ENCODE results near the gene SSR3.
"Not testable (repeated sequence)": the region's sequence is repeated elsewhere in the genome, so short reads cannot be mapped to it uniquely, and the experiment has no call there.

The SSR3 gene

DNA sequence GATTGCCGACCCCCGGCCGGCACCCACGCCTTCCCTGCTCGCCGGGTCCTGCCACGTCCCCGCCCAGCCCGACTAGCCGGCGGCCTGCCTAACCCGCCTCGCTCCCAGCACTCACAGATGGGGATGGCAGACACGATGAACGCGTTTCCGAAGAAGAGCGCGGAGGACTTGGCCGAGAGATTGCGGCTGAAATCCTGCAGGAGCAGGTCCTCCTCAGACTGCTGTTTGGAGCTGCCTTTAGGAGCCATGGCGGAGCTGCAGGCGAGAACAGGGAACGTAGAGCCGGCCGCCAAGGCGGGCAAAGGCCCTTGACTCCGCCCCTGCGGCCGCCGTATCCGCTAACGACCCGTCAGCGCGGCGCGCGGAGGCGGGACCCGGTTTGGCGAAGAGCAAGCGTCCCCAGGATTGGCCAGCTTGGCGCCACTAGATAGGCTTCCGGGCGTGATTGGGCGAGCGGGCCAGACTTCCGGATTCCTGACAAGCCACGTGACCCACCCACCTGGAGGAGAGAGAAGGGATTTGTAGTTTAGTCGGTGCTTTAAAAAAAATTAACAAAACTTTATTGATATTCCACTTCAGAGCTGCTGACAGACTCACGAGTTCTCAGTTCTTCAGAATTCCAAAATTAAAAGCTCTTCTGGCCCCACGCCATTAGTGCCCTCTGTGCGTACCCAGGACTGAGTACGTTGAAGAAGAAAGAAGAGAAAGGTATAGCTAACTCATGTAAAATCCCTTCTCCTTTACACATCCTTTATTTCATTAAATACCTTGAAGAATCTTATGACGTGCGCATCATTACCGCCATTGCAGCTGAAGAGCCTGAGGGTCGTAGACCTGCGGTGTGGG lies at the start of gene SSR3:
Gene SSR3, minus strand, starts transcription at position 276 of the 846 bp plus-strand sequence. Its CDS starts 28 bp downstream, at position 248.
- peak; percentile 85 for DNase-seq

DNA sequence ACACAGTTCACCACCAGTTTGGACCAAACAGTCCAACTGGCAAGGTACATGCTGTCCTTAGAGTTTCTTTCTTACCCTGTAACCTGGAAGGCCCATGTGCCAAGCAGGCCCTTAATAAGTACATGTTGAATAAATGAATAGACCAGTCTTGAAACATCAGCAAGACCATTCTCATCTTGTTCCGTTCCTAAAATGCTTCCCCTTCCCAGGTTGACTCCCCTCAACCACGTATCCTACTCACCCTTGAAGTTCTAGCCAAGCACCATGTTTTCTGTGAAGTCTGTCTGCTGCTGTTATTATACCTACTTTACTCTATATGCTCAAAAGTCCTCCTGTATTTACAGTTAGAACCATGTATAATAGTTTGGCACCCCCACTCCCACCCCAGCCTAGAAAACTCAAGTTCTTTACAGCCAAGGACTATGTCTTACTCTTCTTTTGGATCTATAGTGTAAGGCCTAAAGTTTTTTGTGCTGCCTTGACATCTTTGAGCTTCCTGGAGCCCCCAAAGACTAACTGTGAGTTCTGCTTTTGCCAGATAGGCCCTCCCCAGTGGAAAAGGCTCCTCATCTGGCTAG lies 49.2 kb upstream of the SSR3 start:
- DNase-seq = no peak

DNA sequence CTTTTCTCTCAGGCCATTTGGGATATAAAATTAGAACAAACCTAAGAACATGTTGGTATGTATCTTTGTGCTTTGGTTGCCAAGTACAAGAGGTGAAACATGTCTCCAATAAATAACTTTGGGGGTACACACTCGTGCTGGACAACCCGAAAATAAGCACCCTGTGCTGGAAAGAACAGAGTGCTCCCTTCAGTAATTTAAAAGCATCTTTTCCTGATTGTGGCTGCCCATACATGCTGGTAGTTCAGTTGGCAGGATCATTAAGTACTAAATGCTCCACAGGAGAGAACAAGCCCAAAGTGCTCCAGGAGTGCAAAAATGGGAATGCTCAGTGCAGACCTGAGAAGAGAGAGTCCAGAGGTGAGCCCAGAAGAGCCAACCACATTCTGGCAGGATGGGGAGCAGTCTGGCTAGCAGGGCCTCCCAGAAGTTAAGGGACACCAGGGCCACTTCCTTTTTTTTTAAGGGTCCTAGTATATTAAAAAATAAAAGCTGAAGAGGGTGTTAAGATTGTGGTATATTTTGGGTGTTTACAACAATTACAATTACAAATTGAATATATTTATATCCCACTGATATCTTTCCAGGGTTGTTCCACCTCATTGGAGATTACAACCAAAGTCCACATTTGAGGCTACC lies 48.6 kb upstream of the SSR3 start:
- no peak for DNase-seq

DNA sequence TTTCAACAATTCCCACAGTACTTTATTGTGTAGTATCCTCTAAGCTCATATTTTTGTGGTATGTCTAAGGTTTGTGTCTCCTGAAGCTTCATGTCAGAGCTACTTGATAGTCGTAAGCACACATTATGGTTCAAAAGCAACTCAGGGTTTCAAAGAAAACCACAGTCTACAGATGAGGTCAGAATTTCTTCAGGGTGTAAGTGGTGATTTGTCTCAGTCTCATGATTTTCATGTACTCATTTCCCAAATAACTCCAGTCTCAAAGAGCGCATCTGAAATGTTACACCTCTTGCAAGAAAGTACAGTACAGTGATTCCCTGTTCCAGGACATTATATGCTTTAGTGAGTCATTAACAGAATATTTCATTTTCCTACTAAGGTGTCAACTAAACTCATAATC lies 47.5 kb upstream of the SSR3 start:
- DNase-seq = no peak

DNA sequence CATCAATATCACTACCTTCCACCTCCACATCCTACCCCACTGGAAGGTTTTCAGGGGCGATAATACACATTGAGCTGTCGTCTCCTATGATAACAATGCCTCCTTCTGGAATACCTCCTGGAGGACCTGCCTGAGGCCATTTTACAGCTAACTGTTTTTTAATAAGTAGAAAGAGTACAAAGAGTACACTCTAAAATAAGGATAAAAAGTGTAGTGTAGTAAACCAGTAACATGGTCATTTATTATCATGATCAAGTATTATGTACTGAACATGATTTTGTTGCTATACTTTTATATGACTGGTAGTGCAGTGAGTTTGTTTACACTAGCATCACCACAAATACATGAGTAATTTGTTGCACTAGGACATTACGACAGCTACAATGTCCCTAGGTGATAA lies 46.6 kb upstream of the SSR3 start:
- no peak for DNase-seq

DNA sequence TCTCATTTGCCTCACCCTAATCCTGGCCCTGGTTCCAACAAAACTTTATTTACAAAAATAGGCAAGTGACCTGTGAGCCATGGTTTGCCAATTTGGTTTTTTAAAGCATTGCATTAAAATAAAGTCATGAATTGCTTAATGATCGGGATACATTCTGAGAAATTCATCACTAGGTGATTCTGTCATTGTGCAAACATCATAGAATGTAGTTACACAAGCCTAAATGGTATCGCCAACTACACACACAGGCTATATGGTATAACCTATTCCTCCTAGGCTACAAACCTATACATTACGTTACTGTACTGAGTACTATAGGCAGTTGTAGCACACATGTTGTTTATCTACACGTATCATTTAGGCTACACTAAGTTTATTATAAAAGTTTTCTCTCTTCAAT lies 45.9 kb upstream of the SSR3 start:
- no peak for DNase-seq

DNA sequence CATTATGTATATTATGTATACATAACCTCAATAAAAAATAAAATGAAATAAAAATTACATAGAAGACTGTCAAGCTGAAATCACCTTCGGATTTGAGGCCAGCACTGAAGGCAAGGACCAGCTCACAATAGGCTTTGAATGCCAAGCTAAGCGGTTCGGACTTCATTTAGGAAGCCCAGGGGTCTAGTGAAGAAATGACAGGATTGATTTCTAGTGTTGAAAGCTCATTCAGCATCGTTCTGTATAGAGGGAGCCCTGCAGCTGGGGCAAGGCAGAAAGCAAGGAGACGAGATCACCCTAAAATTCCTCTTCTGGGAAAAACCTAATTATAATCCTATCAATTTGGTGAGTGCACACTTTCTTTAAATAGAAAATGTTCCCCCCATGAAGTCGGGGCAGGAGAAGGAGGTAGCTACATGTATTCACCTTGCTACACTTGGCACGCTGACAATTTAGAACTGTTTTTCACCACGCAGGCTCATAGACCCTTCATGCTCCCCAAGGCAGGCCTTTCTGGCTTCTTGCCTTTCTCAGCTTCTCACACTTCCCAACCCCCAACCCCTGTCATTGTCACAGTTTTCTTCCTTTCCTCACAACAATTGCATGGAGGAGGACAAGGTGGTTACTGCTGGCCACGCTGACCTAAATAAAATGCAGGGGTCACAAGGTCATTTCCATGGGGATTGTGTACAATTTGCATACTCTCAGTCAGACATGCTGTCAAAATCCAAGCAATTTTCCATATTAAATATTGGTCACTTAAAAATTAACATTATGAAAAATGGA lies 44.4 kb upstream of the SSR3 start:
- DNase-seq = no peak

DNA sequence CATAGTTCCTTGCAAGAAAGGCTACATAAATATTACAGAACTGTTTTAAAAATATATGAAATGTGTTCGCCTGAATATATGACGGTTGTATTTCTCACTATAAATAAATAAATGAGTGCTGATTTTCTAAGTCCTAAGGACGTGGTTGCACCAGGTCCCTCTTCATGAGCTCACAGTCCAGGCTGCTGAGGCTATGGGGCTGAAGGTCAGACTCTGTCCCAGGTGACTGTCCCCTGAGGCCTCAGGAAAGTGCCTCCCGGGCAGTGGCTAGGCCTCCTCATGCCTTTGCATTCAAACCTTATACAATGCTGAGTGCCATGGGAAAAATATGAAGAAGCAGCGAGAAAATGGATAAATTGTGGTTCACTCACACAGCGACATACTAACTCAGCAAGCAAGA lies 43.5 kb upstream of the SSR3 start:
- DNase-seq = no peak

DNA sequence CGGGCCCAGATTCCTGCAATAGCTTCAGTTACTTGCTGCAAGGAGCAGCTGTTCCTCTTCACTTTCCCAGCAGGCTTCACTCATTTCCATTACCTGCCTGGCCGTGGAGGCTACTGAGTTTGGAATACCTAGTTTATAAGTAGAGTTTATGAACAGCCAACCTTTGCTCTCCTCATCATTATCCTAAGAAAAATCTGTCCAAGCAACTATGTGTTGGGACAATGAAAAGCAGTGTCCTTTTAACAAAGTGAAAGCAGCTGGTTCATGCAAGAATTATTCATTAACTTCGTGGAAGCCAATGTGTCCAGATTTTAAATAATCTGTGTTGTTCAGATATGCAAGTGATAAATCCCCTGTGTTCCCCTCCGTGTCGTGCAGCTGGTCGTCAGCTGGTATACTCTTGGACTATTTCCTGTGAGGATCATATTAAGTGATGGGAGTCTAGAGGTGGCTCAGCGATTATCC lies 39.3 kb upstream of the SSR3 start:
- no peak for DNase-seq

DNA sequence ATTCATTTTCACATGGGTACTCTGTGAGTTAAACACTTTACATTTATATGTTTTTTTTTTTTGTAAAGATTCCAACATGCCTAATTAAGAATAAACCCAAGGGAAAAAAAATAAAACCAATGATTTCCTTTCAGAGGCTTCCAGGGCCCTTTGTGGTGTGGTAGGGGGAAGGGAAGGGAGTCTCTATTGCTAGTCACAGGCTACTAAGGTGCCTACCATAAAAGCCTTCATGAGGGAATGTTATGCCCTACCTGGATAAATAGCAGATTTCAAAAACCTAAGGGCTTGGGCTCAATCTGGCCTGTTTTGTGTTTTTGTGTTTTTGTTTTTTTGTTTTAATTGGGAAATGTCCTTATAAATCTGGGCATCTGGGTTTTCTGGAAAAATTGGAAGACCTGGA lies 38.9 kb upstream of the SSR3 start:
- DNase-seq = no peak

DNA sequence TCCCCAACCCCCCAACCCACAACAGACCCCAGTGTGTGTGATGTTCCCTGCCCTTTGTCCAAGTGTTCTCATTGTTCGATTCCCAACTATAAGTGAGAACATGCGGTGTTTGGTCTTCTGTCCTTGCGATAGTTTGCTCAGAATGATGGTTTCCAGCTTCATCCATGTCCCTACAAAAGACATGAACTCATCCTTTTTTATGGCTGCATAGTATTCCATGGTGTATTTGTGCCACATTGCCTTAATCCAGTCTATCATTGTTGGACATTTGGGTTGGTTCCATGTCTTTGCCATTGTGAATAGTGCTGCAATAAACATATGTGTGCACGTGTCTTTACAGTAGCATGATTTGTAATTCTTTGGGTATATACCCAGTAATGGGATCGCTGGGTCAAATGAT lies 34.9 kb upstream of the SSR3 start:
- not testable (repeated sequence) for DNase-seq

DNA sequence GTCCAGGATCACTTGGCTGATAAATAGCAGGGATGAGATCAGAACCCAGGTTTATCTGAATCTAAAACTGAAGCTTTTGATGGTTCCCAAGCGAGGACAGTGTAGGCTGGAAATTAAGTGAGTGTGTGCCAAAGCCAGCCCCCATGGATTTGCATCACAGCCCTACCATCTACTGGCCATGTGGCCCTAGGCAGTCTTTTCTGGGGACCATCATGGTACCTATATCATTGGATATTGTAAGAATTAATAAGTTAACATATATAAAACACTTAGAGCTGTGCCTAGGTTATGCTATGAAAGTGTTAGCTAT lies 32.8 kb upstream of the SSR3 start:
- no peak for DNase-seq

DNA sequence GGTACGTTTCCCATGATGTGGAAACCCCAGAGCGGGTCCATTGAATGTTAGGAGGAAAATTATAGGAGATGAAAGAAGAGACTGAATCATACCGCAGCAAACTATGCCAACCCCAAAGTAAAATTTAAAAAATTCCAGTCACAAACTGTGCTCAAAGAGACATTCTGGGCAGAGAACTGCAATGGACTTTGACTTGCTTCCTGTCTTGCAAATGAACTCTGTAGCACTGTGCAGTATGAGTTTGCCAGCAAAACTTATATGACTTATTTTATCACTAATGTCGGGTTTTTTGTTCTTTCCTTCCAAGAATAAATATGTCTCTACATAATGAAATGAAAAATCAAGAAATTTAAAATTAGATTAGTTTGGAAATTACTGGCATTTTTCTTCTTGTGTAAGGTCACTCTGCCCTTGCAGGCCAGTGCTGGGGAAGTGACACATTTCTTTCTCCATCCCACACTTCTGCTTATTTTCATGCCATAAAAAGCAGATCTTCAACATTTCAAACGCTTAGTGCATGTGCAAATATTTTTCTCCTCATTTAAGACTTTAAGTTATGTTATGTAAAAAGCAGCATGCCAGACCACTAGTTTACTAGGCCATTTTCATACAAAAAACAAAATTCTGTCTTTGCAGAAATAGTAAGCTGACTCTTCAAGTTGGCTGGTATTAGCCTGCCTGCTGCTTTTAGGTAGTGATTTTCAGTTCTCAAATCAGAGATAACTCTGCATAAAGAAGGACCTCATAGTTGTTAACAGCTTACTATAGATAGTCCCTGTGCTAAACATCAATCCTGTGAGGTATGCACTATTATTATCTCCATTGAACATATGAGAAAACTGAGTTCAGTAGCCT lies 32.2 kb upstream of the SSR3 start:
- DNase-seq = no peak

DNA sequence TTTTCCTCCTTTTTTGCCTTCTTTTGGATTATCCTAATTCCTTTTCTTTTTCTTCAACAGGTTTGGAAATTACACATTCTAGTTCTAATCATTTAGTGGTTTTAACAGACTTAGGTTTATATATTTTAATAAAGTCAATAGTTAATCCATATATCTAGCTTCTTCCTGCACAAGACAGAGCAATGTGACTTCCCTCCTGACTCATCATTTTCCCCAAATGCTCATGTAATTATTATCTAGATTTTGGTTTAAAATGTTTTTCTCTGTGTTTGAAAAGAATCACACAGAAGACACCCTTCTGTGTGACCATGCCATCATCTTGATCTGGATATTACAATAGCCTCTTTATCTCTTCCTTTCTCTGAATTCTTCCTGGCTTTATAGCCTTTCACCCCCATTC lies 28.6 kb upstream of the SSR3 start:
- DNase-seq = no peak

DNA sequence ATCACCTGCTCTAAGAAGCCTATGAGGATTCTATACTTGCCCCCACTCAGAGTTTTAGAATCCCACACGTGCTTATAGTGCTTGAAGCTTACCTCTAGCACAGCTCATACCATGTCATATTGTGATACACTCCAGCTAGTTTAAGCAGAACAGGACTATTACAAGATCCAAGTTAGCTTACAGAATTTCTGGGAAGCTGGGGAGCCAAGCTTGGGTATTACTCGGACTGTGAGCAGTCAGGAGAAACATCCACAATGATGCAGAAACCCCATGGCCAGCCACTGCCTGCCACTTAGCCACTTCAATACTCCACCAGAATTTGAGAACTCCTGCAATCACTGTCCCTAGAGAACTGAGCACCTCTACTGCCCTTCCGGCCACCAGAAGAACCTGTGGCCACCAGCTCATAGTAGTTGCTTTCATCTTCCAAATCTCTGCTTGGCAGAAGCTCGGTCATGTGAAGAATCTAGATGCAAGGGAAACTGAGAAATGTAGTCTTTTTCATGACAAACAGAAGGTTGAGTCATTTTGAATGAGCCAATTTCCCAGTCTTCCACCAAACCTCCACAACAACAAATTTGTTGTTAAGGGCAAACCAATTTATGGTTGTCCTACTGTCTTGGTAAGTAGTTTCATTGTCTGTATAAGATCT lies 27.7 kb upstream of the SSR3 start:
- no peak for DNase-seq

DNA sequence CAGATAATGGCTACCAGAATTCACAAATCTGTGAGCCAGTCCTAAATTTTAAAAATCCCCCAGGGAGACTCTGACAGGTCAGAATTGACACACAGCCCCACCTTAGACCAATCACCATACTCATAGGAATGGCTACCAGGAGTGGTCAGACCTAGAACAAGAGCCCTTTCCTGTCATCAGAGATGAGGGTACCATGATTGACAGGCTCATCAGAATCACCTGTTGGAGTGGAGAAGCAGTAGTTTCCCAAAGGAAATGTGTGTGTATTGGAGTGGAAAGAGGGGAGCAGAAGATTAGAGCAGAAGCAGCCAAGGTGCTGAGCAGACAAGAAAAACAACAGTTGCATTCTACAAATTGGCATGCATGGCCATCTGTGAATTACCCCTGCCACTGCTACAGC lies 27.0 kb upstream of the SSR3 start:
- DNase-seq = no peak

DNA sequence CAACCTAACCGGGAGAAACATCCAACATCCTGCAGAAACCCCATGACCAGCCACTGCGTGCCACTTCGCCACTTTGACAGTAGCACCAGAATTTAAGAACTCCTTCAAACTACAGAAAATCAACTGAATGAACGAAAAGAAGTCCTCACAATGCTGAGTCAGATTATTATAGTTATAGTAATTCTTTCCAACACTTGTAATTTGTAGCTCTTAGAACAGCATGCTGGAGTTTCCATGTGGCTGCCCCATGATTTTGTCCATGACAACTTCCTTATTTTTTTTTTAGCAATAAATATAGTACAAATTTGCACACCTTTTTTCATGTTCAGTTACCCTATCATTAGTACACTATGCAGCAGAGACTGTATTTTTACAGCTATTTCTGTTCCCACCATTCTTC lies 26.1 kb upstream of the SSR3 start:
- no peak for DNase-seq

DNA sequence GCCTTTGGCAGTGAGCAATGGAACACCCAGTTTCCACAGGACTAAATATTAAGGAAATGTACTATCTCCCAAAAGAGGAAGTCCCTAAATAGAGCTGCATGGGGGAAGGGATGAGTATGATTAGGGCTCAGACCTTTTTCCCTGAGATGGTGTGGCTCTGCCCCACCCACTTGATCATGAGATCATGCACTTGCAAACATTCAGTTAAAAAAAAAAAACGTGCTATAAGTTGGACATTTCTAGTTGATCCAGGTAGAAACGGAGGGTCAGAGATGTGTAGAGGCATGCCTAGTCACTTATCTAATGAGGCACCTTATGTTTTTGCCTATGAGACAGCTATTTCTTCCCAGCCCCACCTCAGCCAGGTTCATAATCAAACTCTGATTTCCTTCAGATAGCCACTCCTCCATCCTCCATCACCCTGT lies 24.5 kb upstream of the SSR3 start:
- DNase-seq = no peak

DNA sequence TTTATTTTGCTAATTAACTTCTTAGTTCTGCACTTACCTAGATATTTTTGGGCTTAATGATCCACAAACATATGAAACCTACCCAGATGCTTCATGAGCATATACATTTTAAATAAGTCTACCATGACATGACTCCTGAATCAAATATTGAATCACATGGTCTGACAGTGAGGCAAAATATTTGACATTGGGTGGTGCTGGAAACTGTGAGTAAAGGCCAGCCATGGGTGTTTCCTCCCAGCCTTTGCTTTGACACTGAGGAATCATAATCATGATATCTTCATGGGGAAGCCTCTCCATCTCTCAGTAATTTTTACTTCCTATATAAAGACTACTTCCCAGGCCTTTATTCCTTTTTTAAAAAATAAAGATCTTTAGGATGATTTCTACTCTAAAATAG lies 22.8 kb upstream of the SSR3 start:
- no peak for DNase-seq

DNA sequence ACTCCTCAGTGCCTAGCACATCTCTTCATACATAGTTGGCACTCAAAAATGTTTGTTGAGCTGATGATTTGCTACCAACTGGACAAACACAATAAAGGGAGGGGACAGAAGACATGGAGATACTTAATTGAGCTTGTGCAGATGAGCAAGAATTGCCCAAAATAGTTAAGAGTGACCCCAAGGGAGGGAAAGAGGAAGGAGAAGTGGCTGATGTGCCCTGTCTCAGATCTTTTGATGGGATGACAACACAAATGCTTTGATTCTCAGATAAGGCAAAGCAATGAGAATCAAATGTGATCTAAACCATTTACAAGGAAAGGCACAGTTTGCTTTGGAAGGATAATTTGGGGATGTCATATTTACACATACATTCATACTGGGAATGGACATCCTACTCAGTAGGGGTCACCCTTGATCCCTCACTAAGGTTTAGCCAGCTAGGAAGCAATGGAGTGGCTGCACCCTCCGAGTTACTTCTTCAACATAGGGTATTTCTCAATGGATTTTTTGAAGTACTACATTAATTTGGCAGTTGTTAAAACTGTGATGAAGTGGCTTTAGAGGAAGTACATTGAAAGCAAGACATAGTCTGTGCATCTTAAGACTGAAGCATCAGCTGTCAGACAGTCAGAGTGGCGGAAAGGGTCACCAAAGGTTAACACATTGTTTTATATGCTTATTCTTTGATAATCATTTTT lies 21.9 kb upstream of the SSR3 start:
- no peak for DNase-seq

DNA sequence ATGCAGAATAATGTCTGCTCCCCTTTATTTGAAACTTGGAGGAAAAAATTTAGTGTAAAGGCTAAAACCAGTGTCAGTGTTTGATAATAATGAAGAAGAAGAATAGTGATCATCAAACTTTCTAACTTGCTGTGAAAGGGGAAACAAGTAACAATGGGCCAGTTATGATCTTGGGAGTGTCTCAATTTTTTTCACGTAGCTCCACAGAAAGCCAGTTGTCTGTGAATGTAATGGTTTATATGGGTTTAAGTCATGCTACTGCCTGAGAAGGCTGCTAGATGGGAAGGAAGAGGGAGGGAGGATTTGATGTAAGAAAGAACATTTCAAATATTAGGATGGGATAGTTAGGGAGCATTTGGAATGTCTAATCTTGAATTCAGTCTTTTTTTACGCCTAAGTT lies 21.1 kb upstream of the SSR3 start:
- DNase-seq = no peak
